NCI-H1417 treated with DMSO at 0.1 percent for 48 hours (cell line): ENCODE data around the gene GPC3.
"Not testable (repeated sequence)": the region's sequence is repeated elsewhere in the genome, so short reads cannot be mapped to it uniquely, and the experiment has no call there.

Experiments used
- DNase-seq: peaks from one replicate; lab custom pipeline; 2025; lab: John Stamatoyannopoulos, UW

Gene GPC3

GRCh38 chrX:133926099-133926498 lies 59.3 kb downstream of the GPC3 start:
- DNase-seq, result no peak

DNA sequence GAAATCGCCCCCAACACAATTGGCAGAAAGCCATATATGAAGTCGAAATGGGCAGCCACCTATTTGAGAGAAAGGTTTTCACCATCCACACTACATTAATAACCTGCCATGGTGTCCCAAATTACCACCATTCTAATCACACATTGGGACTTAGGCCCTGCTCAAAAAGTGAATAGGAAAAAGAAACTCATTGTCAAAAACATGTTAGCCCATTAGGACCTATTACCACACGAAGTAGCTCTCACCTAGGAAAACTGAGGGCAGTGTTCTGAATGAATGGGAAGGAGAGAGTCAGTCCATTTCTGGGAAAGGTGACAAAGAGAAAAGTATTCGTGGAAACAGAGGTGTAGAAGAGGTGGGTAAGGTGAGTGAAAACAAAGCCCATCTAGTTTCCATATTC lies 60.8 kb downstream of the GPC3 start:
- DNase-seq, result no peak

- DNase-seq, result no peak
Observed at GRCh38 chrX:133923548-133923947, 61.8 kb downstream of the GPC3 start.

DNA sequence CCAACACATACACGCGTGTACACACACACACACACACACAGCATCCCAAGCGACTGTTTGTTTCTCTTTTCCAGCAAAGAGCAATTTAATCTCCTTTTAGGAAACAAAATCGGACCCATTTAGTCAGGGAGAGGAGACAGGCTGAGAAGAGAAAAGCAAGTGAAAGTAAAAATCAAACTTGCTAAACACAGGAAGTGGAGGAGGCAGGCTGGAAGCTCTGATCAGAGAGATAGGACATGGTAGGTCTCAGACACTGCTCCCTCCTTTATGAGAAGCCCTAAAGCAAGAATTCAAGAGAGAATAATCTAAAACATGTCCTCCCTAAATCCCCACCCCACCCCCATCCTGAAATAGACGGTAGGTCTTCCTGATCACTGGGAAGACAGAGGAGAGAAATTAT lies 62.3 kb downstream of the GPC3 start:
- DNase-seq, result no peak

DNA sequence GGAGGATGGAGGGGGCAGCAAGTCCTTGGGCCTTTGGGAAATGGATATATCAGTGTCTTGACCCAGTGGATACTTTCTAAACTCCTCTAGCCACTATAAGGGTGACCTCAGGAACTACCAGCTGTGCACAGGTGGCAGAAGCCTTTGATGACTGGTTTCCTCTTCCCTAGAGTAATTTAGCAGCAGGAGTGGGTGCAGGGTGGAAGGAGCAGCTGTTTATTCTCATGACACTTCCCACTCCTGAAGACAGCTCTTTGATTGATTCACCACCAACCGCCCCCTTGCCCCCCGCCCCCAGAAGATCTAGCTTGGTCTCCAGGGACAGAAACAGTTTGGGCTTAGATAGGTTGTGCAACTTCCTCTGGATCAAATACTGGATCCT lies 63.0 kb downstream of the GPC3 start:
- no peak for DNase-seq

DNA sequence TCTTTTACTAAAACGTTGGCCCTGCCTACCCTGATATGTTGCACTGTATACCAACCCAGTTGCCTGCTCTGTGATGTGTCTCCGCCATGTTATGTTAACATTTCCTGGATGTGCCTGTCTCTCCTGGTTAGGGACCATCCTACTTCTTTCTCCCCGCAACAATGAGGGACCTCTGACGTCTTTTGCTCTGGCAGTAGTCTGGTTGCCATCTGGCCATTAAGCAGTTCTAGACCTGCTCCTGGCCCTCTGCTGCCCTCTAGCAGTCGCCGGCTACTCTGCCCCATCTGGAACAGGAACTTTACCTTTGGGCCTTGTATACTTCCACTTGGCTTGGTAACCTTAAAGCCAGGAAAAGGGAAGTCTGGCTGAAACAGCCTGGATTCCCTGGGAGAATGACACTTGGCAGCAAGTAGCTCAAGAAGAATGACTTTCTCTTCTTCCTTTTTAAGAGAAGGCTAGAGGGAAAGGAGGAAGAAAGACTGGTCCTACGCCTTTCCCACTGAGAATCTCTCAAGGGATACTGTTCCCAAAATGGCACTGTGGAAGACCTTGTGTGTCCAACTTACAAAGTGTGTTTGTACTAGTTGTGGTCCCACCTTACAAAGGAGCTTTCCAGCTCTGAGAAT lies 63.5 kb downstream of the GPC3 start:
- no peak for DNase-seq

GRCh38 chrX:133921086-133921485 lies 64.3 kb downstream of the GPC3 start:
- DNase-seq, result no peak

- no peak for DNase-seq
Observed at GRCh38 chrX:133918361-133918771, 67.0 kb downstream of the GPC3 start.

DNA sequence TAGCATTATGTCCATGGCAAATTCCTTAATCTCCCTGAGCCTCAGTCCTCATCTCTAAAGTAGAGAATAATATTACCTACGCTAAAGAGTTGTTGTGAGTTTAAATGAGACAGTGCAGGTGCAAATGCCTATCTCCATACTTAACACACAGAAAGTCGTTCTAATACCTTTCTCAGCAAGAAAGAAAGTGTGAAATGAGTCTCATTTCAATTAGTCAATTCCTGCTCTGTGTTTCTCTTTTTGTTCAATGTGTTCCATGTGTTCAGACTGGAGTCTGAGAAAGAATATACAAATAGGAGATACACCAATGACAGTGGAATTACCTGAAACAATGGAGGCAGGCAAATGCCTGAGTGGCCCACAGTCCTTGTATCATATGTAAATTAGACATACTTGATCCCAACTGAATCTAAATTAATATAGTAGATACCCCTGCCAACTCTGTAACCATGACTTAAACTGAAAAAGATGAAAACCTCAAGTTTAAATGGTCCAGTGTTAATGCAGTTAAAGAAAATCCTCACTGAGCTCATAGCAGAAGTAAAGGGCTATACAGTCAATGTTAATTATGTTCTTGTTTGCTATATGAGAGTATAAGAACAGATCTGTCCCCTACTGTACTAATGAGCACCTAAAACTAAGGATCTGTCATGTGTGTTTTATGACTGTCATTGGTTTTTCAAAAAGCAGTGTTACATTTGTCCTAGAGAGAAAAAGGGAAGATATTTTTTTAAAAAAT lies 68.2 kb downstream of the GPC3 start:
- DNase-seq, result no peak

GRCh38 chrX:133913658-133914388 lies 71.6 kb downstream of the GPC3 start:
- DNase-seq, result no peak

DNA sequence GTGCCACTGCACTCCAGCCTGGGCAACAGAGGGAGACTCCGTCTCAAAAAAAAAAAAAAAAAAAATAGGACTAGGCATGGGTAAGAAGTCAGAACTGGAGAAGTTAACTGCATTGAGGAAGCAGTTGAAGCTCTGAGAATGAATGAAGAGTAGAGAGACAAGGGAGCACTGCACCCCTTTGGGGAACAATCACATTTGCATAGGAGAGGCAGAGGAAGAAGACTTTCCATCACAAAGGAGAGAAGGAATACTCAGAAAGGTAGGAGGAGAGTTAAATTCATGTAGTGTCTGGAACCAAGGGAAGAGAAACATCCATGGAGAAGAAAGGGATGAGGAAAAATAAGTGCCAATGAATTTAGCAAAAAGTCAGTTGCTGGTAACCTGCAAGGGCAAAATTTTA lies 72.4 kb downstream of the GPC3 start:
- no peak for DNase-seq

DNA sequence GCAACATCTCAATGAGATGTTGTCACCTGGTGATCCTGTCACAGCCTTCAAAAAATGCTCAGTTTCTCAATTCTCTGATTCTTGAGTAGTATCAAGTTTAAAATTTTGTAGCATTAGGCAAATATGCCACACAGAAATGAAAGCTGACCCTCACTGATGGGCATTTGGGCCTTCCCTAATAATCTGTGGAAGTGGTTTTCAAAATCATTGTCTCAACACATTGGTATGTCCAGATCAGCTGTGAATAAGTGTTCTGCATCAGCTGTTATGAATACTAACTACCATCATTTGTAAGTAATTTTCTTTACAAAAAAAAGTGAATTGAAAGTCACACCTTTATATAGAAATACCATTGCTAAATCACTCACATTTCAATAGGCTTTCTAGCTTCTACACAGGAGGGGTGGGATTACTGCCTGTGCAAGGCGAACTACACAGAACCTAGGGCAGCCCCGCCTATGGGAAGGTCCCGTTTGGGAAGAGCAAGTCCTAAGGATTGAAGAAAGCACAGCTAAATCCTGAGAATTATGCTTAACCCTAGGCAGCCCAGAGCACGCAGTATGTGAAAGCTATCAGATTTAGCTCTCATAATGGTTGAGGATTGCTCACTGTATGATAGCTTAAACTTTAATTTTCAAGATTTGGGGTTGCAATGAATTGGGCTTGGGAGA lies 73.4 kb downstream of the GPC3 start:
- DNase-seq, result no peak

DNA sequence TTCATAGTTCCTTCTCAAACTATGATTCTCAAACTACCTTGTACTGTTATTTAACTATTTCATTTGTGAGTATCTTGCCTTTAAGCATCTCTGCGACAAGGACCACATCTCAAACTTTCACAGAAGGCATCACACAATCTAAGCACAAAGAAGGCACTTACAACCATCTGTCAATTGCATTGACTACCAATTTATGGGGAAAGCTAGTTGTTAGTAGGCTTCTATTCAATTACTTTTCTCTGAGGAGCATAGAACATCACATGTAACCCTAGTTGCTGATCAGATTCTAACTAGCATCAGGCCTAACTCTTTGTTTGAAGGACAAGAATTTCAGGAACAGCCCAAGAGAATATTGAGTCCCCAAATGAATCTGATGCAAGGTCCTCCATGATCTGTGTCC lies 74.9 kb downstream of the GPC3 start:
- DNase-seq, result no peak

GRCh38 chrX:133909888-133910287 lies 75.5 kb downstream of the GPC3 start:
- no peak for DNase-seq

DNA sequence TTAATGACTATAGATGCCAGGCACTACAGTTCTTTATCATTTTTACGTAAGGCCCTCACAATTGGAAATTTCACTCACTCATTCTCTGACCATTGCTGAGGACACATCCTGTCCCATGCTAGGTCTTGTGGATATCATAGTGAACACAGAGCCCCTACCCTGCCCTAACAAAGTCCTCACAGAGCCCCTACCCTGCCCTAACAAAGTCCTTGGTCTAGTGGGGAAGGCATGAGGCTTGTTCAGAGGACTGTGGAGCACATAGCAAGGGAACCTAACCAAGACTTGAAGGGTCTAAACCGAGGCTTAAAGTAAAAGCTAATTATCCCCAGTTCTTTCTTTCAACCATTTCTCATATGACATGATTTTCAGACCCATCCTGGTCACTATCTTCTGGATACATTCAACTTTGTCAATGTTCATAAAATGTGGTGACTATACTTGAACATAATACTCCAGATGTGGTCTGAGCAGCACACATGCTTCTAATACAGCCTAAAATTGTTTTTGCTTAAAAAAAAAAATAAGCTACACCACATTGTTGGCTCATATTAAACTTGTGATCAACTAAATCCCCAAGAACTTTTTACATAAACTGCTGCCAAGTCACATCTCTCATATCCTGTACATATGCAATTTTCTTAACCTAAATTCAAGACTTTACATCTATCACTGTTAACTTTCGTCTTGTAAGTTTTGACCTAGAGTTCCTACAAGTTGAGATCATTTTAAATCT lies 77.0 kb downstream of the GPC3 start:
- DNase-seq, result no peak

GRCh38 chrX:133907606-133908005 lies 77.8 kb downstream of the GPC3 start:
- DNase-seq, result no peak

GRCh38 chrX:133905305-133905704 lies 80.1 kb downstream of the GPC3 start:
- no peak for DNase-seq

DNA sequence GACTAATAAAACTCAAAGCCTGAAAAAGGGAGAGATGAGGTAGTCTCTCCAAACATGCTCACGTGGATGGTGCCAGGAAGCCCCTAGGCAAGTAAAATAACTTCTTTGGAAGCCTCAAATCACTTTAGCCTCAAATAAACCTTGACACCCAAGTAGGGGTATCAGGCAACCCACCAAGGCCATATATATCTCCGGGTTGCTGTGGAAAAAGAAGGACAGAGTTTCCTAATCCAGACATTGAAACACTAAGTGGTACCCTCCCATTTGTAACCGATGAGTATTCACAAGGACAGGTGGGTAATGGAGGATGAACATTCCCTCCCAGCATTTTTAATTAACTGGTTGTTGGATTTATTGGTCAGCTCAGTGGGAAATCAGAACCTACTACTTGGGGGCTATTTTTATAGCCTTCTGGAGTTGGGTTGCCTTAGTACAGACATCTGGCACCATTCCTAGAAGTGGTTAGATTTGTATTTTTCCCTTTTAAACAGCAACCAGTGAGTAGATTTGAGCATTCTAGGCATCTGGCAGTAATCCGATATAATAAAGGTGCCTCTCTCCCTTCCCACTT lies 87.7 kb downstream of the GPC3 start:
- no peak for DNase-seq

GRCh38 chrX:133892337-133892736 lies 93.1 kb downstream of the GPC3 start:
- DNase-seq, result no peak

DNA sequence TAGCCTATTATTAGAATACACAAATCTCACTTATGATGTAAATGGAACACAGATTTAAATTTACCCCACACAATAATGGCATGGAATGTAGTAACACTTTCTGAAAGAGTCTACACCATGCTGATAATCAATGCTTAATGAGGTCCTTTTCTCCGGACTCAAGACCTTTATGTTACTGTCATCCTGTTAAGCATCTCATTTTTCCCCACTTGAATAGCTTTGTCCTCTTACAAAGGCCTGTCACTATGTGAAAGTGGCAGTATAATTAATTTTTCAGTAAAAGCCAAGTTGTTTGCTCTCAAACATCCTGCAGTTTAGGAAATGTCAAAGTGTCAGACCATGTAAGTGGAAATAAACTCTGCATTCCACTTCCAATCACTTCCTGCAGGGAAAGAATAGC lies 96.4 kb downstream of the GPC3 start:
- no peak for DNase-seq

DNA sequence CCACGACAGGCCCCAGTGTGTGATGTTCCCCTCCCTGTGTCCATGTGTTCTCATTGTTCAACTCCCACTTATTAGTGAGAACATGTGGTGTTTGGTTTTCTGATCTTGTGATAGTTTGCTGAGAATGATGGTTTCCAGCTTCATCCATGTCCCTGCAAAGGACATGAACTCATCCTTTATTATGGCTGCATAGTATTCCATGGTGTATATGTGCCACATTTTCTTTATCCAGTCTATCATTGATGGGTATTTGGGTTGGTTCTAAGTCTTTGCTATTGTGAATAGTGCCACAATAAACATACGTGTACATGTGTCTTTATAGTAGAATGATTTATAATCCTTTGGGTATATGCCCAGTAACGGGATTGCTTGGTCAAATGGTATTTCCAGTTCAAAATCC lies 97.3 kb downstream of the GPC3 start:
- DNase-seq, result not testable (repeated sequence)
